Keratinocyte (primary cell): ENCODE measurements around the gene ATRAID. TPM values are rescaled to one million over a fixed set of nuclear protein-coding genes. Genes with fewer than 3 reads are reported as not detected.

Experiments used
- DNase-seq: peaks from one replicate; pipeline ENCODE4 v3.0.0-alpha.2; 2011; ENCODE audit warnings: low read depth, missing footprints, low spot score
- FAIRE-seq: peaks from 2 replicates; lab custom pipeline; 2011; peaks lifted over from hg19 to GRCh38; lab: Jason Lieb, UNC
- H2AFZ ChIP-seq: 2 replicates; pipeline ENCODE4 v1.6.0; 2012; ENCODE audit warnings: low read length, control low read depth, inconsistent platforms; ENCODE audit not compliant: control insufficient read depth
- H3K27ac ChIP-seq: 2 replicates; pipeline ENCODE4 v1.5.1; 2011; ENCODE audit warnings: low read length; ENCODE audit not compliant: control insufficient read depth, insufficient read depth
- H3K27me3 ChIP-seq: 3 replicates; pipeline ENCODE4 v1.6.0; 2011; ENCODE audit warnings: low read length; ENCODE audit not compliant: control insufficient read depth, insufficient read depth; ENCODE audit errors: extremely low read depth
- H3K36me3 ChIP-seq, 2 experiments: 2 replicates in 1 of 2; 3 replicates in 1 of 2; pipeline ENCODE4 v1.5.1; 2011; ENCODE audit warnings: low read length in 2 of 2, mild to moderate bottlenecking in 1 of 2; ENCODE audit not compliant: control insufficient read depth in 2 of 2, insufficient read depth in 2 of 2; ENCODE audit errors: extremely low read depth in 1 of 2
- H3K4me1 ChIP-seq: 3 replicates; pipeline ENCODE4 v1.5.1; 2011; ENCODE audit warnings: low read length; ENCODE audit not compliant: control insufficient read depth, insufficient read depth; ENCODE audit errors: extremely low read depth
- H3K4me2 ChIP-seq: 3 replicates; pipeline ENCODE4 v1.6.0; 2011; ENCODE audit warnings: low read depth, low read length; ENCODE audit not compliant: control insufficient read depth, insufficient read depth; ENCODE audit errors: extremely low read depth
- H3K4me3 ChIP-seq, 3 experiments: fragments of 200-600 bp in 1 of 3; sonication (generic) in 1 of 3; 2 replicates in 2 of 3; 3 replicates in 1 of 3; pipeline ENCODE4 v1.5.1; 2011 to 2016; ENCODE audit warnings: low read length in 3 of 3, mild to moderate bottlenecking in 3 of 3, control low read depth in 2 of 3, inconsistent platforms in 1 of 3, low read depth in 1 of 3, mixed read lengths in 1 of 3, mixed run types in 1 of 3, moderate library complexity in 1 of 3; ENCODE audit not compliant: control insufficient read depth in 2 of 3, insufficient read depth in 2 of 3; ENCODE audit errors: extremely low read depth in 1 of 3
- H3K79me2 ChIP-seq: 2 replicates; pipeline ENCODE4 v1.6.0; 2012; ENCODE audit warnings: low read length; ENCODE audit not compliant: control insufficient read depth, insufficient read depth
- H3K9ac ChIP-seq: 3 replicates; pipeline ENCODE4 v1.6.0; 2011; ENCODE audit warnings: low read length; ENCODE audit not compliant: control insufficient read depth, insufficient read depth; ENCODE audit errors: extremely low read depth
- H3K9me1 ChIP-seq: 3 replicates; pipeline ENCODE4 v1.6.0; 2011; ENCODE audit warnings: low read length; ENCODE audit not compliant: control insufficient read depth, insufficient read depth; ENCODE audit errors: extremely low read depth
- H3K9me3 ChIP-seq: 2 replicates; pipeline ENCODE4 v1.5.1; 2012; ENCODE audit warnings: low read depth, low read length; ENCODE audit not compliant: control insufficient read depth
- H4K20me1 ChIP-seq: 3 replicates; pipeline ENCODE4 v1.6.0; 2011; ENCODE audit warnings: low read length; ENCODE audit not compliant: control insufficient read depth, insufficient read depth; ENCODE audit errors: extremely low read depth
- EZH2 ChIP-seq: IDR thresholded peaks from one replicate; pipeline ENCODE4 v1.6.1; 2012; ENCODE audit warnings: inconsistent platforms, mild to moderate bottlenecking, low read length, moderate library complexity
- dilution Hi-C: fragments of 300-500 bp; cut with MboI; formaldehyde crosslinking; loops from one replicate; pipeline ENCODE4 v1.7.0; 2020; ENCODE audit warnings: low sequenced_read_pairs; ENCODE audit not compliant: extremely low pct_ligation_motif_present
- polyA plus RNA-seq, 5 experiments: library from polyadenylated mRNA; depleted of rRNA in 3 of 5; stranded (reverse) in 3 of 5; stranded (forward) in 1 of 5; unstranded in 1 of 5; fragments of >200 nt; gene quantifications; 1 replicate in 1 of 5; 2 replicates in 3 of 5; 3 replicates in 1 of 5; pipeline versions ENCODE4 v1.2.1 to v1.2.3, GENCODE V29; 2011 to 2012; ENCODE audit warnings: missing spikeins in 2 of 5, low read depth in 1 of 5, low replicate concordance in 1 of 5
- TF ChIP-seq, protein P1 (sequence below), 3 experiments: IDR thresholded peaks in 1 of 3; conservative IDR thresholded peaks in 1 of 3; optimal IDR thresholded peaks in 1 of 3; 2 replicates in 2 of 3; 3 replicates in 1 of 3; pipeline versions ENCODE3 to v1.5.1; 2011; ENCODE audit warnings: low read length in 3 of 3, mild to moderate bottlenecking in 3 of 3, moderate library complexity in 2 of 3, control low read depth in 1 of 3, inconsistent platforms in 1 of 3; ENCODE audit not compliant: insufficient read depth in 2 of 3; ENCODE audit errors: extremely low read depth in 1 of 3

The ATRAID gene
- polyA plus RNA-seq, 1 donor (not counting 4 experiments of a cell fraction or from before 2014, with no cell fraction given): 154 TPM

- Histone ChIP-seq H3K4me1 (peaks cover under 1% of the 10 kb centered on the region), H3K79me2 (no peaks in the 10 kb centered on the region), H2AFZ (no peak overlapping the region), H3K4me3 (no peak overlapping the region), H3K27me3 (peaks cover 18% of the 10 kb centered on the region), H3K9me1 (no peaks in the 10 kb centered on the region), H3K36me3 (no peaks in the 10 kb centered on the region), H3K9me3 (no peaks in the 10 kb centered on the region), H3K27ac (no peak overlapping the region), H3K4me2 (no peak overlapping the region), H3K9ac (no peak overlapping the region), H4K20me1 (no peaks in the 10 kb centered on the region)
- DNase-seq: no peak
- no peak for FAIRE-seq
- dilution Hi-C loops: no loop called here
- no peak for TF ChIP-seq EZH2
- TF ChIP-seq, protein P1, sequence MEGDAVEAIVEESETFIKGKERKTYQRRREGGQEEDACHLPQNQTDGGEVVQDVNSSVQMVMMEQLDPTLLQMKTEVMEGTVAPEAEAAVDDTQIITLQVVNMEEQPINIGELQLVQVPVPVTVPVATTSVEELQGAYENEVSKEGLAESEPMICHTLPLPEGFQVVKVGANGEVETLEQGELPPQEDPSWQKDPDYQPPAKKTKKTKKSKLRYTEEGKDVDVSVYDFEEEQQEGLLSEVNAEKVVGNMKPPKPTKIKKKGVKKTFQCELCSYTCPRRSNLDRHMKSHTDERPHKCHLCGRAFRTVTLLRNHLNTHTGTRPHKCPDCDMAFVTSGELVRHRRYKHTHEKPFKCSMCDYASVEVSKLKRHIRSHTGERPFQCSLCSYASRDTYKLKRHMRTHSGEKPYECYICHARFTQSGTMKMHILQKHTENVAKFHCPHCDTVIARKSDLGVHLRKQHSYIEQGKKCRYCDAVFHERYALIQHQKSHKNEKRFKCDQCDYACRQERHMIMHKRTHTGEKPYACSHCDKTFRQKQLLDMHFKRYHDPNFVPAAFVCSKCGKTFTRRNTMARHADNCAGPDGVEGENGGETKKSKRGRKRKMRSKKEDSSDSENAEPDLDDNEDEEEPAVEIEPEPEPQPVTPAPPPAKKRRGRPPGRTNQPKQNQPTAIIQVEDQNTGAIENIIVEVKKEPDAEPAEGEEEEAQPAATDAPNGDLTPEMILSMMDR (optimal IDR thresholded peaks at IDR 0.05 in 1 of 3, IDR thresholded peaks at IDR 0.05 in 1 of 3, conservative IDR thresholded peaks at IDR 0.05 in 1 of 3; ENCODE audit: extremely low read depth in 1 of 3, insufficient read depth in 2 of 3, low read length in 3 of 3): no peak
These were observed 39.0 kb downstream of the ATRAID start for GRCh38 chr2:27250652-27251379.

GRCh38 chr2:27251766-27252165 lies 39.9 kb downstream of the ATRAID start:
- H3K27me3 ChIP-seq: peaks cover 25% of the 10 kb centered on the region

More at GRCh38 chr2:27251766-27252165, 39.9 kb downstream of the ATRAID start:
- FAIRE-seq: no peak
- TF ChIP-seq EZH2: no peak
- TF ChIP-seq, protein P1 (optimal IDR thresholded peaks at IDR 0.05 in 1 of 3, IDR thresholded peaks at IDR 0.05 in 1 of 3, conservative IDR thresholded peaks at IDR 0.05 in 1 of 3; ENCODE audit: extremely low read depth in 1 of 3, insufficient read depth in 2 of 3, low read length in 3 of 3): no peak
- no peak for DNase-seq
- no peaks in the 10 kb centered on the region for H4K20me1 ChIP-seq
- H3K4me3 ChIP-seq: no peak overlapping the region
- no peaks in the 10 kb centered on the region for H3K9me3 ChIP-seq
- H3K9me1 ChIP-seq: no peaks in the 10 kb centered on the region
- no peaks in the 10 kb centered on the region for H3K79me2 ChIP-seq
- H3K9ac ChIP-seq: no peak overlapping the region
- H3K36me3 ChIP-seq: no peaks in the 10 kb centered on the region
- dilution Hi-C loops: no loop called here
- no peak overlapping the region for H3K4me2 ChIP-seq
- H3K4me1 ChIP-seq: peaks cover 2% of the 10 kb centered on the region
- H3K27ac ChIP-seq: no peak overlapping the region
- no peak overlapping the region for H2AFZ ChIP-seq
